ENCODE data around the gene HAS3.

Gene HAS3

GRCh38 chr16:69089091-69089910 is 16.2 kb upstream of the HAS3 start:
- no peak for DNase-seq

GRCh38 chr16:69093974-69094373 is 11.5 kb upstream of the HAS3 start:
- DNase-seq = no peak

GRCh38 chr16:69094501-69094900 is 11.0 kb upstream of the HAS3 start:
- DNase-seq = no peak

- DNase-seq = no peak
Observed at GRCh38 chr16:69095193-69095592, 10.3 kb upstream of the HAS3 start.

- no peak for DNase-seq
Observed at GRCh38 chr16:69100071-69100691, 5.3 kb upstream of the HAS3 start.

DNA sequence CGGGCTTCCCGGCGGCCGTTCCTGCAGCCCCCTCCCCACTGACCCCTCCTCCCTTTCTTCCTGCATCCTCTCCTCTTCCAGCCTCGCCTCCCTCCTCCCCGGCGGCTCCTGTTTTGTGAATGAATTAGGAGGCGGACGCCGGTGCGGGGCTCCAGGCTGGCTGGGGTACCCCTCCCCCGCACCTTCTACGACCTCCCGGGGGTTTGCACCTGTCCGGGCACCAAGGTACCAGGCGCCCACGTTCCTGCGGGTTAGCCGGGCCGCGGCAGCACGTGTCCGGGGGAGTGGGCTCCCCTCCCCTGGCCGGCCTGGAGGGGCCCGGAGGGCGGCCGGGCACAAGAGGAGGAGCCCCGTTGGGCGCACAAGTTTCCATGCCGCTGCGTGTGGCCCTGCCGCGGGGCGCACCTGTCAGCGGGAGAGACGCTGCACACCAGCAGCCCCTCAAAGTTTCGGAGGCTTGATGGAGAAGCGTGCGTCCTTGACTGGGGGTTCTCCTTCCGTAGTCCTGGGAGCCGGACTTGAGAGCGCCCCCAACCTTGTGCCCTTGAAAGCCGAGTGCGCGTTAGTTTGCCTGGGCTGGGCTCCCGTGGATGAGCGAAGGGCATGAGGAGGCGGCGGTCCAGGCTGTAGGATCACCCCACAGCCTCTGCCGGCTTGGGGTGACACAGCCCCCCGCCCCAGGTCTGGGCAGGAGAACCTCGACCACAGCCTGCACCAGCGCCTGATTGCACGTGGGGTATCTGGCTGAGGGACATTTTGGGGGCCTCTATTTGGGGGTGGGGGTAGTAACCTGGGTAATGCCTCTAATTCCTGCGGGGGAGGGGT is 1.2 kb downstream of the HAS3 start:
- no peak for DNase-seq

DNA sequence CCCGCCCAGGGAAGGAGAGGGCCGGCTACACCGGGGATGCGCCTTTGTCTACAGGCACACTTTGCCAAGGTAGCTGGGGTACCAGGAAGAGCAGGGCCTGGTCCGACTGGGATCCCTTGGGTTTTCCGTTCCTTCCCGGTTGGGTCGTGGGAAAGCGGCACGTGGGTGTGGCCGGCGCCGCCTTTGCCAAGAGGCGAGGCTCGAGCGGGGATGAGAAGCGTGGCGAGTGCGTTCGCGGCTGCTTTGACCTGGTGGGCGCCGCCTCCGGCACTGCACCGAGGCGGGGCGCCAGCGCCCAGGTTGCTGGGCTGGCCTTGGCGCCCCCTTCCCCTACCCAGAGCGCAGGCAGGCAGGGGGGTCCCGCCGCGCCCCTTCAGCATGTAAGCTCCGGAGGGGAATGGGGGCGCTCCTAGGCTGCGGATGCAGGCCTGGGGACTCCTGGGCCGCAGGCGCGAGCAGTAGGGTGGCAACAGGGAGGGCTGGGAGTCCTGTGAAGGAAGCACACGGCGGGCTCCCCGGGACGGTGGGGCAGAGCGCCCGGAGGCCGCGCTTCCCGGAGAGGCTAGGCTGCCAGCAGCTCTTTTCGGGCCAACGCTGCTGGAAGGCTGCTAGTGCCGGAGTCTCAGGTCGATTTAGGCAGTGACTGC is 2.0 kb downstream of the HAS3 start:
- DNase-seq = no peak

DNA sequence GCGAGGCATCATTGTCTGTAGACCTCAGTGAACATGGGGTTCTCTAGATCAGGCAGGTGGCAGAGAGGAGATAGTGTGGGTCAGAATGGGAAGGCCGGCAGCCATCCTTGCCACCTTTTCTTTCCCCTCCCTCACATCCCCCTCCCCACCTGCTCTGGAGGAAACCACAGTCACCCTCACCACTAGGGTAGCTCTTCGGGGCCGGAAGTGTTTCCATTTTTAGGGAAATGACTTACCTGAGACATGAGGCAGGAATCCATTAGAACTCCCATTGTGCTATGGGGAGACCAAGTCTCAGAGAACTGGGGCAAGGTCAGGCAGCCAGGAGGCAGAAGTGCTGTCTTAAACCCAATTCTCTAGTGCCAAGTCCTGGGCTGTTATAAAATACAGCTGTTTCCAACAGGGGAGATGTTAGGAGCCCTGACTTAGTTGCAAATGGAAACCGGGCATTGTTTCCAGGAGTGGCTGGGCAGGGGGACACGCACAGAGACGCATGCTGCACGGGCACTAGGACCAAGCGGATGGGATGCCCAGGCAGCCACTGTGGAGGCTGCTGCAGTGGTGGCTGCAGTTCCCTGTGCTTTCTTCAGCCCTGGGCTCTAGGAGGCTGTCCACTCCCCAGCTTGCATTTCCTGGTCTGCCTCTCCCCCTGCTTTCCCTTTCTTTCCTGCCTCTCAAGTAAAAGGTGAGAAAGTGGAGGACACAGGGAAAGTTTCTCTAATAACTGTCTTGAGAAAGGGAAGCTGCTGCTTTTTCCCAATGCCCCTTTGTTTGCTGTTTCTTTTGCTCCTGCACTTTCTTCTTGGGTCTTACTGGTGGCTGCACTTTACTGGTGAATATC is 2.8 kb downstream of the HAS3 start:
- no peak for DNase-seq

GRCh38 chr16:69108905-69109252 is 3.4 kb downstream of the HAS3 start:
- no peak for DNase-seq

DNA sequence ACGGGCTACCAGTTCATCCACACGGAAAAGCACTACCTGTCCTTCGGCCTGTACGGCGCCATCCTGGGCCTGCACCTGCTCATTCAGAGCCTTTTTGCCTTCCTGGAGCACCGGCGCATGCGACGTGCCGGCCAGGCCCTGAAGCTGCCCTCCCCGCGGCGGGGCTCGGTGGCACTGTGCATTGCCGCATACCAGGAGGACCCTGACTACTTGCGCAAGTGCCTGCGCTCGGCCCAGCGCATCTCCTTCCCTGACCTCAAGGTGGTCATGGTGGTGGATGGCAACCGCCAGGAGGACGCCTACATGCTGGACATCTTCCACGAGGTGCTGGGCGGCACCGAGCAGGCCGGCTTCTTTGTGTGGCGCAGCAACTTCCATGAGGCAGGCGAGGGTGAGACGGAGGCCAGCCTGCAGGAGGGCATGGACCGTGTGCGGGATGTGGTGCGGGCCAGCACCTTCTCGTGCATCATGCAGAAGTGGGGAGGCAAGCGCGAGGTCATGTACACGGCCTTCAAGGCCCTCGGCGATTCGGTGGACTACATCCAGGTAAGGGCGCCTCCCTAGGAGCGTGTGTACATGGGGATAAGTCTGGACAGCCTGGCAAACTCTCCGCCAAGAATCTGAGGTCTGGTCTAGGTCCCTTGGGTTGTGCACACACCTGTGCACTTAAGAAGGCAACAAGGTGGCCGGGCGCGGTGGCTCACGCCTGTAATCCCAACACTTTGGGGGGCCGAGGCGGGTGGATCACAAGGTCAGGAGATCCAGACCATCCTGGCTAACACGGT is 4.2 kb downstream of the HAS3 start:
- no peak for DNase-seq

DNA sequence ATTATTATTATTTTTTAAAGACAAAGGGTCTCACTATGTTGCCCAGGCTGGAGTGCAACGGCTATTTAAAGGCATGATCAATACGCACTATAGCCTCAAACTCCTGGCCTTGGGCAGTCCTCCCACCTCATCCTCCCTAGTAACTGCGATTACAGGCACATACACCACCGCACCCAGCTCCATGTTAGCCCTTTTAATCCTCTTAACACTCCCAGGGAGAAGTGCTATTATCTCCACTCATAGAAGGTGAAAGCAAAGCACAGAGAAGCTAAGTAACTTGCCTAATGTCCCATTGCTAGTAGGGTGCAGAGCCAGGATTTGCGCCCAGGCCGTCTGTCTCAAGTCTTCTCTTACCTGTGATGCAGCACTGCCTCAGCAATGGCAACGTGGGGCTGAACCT is 5.0 kb downstream of the HAS3 start:
- no peak for DNase-seq

- DNase-seq = no peak
Observed at GRCh38 chr16:69111216-69111875, 5.9 kb downstream of the HAS3 start.

DNA sequence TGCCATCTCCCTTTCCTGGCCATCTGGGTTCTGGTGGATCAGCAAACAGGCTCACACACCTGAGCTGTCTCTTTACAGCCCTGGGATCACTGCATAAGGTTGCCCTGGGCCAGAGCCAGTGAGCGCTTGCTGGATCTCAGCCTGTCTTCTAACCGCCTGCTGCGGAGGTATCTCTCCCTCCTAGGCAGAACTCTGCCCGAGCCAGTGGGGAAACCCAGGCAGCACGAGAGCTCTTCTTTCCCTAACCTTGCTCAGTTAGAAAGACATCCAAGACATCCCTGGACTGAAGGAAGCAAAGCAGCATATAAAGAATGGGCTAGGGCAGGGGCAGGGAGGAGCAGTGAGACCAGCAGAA is 6.4 kb downstream of the HAS3 start:
- no peak for DNase-seq

- DNase-seq = no peak
Observed at GRCh38 chr16:69112285-69113129, 7.1 kb downstream of the HAS3 start.

GRCh38 chr16:69113216-69113615 is 7.8 kb downstream of the HAS3 start:
- no peak for DNase-seq

- DNase-seq = no peak
Observed at GRCh38 chr16:69114346-69114975, 9.0 kb downstream of the HAS3 start.

- no peak for DNase-seq
Observed at GRCh38 chr16:69114976-69115355, 9.5 kb downstream of the HAS3 start.

GRCh38 chr16:69115361-69115760 is 9.9 kb downstream of the HAS3 start:
- DNase-seq = no peak

- no peak for DNase-seq
Observed at GRCh38 chr16:69115837-69116236, 10.4 kb downstream of the HAS3 start.
